Ishikawa (cell line): Measurements from ENCODE around the gene ATG9B.

Experiments
- CEBPB ChIP-seq: IDR thresholded peaks from 2 replicates; pipeline ENCODE4 v1.6.1; 2012
- CREB1 ChIP-seq: IDR thresholded peaks from 2 replicates; pipeline ENCODE4 v1.6.1; 2012; ENCODE audit warnings: low read depth
- EGR1 ChIP-seq: IDR thresholded peaks from 2 replicates; pipeline ENCODE4 v1.6.1; 2012
- EP300 ChIP-seq: IDR thresholded peaks from 2 replicates; pipeline ENCODE4 v1.6.1; 2012; ENCODE audit warnings: borderline replicate concordance
- FOXM1 ChIP-seq: IDR thresholded peaks from 2 replicates; pipeline ENCODE4 v1.6.1; 2012; ENCODE audit warnings: low read depth, borderline replicate concordance
- NFIC ChIP-seq: IDR thresholded peaks from 2 replicates; pipeline ENCODE4 v1.6.1; 2012
- RAD21 ChIP-seq: IDR thresholded peaks from 2 replicates; pipeline ENCODE4 v1.6.1; 2012; ENCODE audit warnings: low read depth
- TAF1 ChIP-seq: IDR thresholded peaks from 2 replicates; pipeline ENCODE4 v1.6.1; 2012; ENCODE audit warnings: low read depth, mild to moderate bottlenecking
- TCF12 ChIP-seq: IDR thresholded peaks from 2 replicates; pipeline ENCODE4 v1.6.1; 2012; ENCODE audit warnings: low read depth
- TEAD4 ChIP-seq: IDR thresholded peaks from 2 replicates; pipeline ENCODE4 v1.6.1; 2012
- YY1 ChIP-seq: IDR thresholded peaks from 2 replicates; pipeline ENCODE4 v1.6.1; 2012; ENCODE audit warnings: low read depth
- ZBTB7A ChIP-seq: IDR thresholded peaks from 2 replicates; pipeline ENCODE4 v1.6.1; 2012; ENCODE audit warnings: low read depth
- TF ChIP-seq, protein P1 (sequence below): IDR thresholded peaks from 2 replicates; pipeline ENCODE4 v1.6.1; 2012
- TF ChIP-seq, protein P2 (sequence below): IDR thresholded peaks from 2 replicates; pipeline ENCODE4 v1.6.1; 2012
- TF ChIP-seq, protein P3 (sequence below): IDR thresholded peaks from 2 replicates; pipeline ENCODE4 v1.6.1; 2012; ENCODE audit warnings: low read depth, mild to moderate bottlenecking

ATG9B gene

DNA sequence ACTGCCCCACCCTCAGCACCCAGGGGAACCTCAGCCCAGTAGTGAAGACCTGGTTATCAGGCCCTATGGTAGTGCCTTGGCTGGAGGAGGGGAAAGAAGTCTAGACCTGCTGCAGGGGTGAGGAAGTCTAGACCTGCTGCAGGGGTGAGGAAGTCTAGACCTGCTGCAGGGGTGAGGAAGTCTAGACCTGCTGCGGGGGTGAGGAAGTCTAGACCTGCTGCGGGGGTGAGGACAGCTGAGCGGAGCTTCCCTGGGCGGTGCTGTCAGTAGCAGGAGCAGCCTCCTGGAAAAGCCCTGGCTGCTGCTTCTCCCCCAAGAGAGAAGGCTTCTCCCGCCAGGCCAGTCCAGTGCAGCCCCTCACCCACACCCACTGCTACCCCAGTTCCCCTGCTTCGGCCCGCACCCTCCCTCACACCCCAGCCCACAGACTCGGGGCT lies 27.2 kb downstream of the ATG9B start:
- TF ChIP-seq ZBTB7A (no peak), EP300 (no peak), TCF12 (no peak), TEAD4 (no peak)
- TF ChIP-seq, protein P1, sequence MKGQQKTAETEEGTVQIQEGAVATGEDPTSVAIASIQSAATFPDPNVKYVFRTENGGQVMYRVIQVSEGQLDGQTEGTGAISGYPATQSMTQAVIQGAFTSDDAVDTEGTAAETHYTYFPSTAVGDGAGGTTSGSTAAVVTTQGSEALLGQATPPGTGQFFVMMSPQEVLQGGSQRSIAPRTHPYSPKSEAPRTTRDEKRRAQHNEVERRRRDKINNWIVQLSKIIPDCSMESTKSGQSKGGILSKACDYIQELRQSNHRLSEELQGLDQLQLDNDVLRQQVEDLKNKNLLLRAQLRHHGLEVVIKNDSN, result no peak
- TF ChIP-seq, protein P2, sequence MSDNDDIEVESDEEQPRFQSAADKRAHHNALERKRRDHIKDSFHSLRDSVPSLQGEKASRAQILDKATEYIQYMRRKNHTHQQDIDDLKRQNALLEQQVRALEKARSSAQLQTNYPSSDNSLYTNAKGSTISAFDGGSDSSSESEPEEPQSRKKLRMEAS, result no peak
- TF ChIP-seq, protein P3, sequence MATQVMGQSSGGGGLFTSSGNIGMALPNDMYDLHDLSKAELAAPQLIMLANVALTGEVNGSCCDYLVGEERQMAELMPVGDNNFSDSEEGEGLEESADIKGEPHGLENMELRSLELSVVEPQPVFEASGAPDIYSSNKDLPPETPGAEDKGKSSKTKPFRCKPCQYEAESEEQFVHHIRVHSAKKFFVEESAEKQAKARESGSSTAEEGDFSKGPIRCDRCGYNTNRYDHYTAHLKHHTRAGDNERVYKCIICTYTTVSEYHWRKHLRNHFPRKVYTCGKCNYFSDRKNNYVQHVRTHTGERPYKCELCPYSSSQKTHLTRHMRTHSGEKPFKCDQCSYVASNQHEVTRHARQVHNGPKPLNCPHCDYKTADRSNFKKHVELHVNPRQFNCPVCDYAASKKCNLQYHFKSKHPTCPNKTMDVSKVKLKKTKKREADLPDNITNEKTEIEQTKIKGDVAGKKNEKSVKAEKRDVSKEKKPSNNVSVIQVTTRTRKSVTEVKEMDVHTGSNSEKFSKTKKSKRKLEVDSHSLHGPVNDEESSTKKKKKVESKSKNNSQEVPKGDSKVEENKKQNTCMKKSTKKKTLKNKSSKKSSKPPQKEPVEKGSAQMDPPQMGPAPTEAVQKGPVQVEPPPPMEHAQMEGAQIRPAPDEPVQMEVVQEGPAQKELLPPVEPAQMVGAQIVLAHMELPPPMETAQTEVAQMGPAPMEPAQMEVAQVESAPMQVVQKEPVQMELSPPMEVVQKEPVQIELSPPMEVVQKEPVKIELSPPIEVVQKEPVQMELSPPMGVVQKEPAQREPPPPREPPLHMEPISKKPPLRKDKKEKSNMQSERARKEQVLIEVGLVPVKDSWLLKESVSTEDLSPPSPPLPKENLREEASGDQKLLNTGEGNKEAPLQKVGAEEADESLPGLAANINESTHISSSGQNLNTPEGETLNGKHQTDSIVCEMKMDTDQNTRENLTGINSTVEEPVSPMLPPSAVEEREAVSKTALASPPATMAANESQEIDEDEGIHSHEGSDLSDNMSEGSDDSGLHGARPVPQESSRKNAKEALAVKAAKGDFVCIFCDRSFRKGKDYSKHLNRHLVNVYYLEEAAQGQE, result no peak

DNA sequence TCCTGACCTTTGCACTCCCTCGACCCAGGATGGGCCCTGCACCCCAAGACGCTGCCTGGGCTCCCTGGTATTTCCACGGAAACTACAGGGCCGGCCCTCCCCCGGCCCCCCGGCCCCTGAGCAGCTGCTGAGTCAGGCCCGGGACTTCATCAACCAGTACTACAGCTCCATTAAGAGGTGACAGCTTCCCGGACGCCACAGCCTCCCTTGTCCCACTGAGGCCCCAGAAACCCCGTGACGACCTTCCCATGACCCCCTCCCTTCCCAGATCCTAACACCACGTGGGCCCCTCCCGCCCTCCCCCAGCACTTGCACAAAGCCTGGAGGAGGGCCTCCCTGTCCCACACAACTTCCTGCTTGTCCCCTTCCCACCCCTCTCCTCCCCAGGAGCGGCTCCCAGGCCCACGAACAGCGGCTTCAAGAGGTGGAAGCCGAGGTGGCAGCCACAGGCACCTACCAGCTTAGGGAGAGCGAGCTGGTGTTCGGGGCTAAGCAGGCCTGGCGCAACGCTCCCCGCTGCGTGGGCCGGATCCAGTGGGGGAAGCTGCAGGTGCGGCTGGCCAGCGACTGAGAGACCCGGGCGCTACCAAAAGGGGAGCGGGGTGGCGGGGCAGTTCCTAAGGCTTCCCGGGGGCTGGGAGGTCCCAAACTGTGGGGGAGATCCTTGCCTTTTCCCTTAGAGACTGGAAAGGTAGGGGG lies 27.8 kb downstream of the ATG9B start:
- TF ChIP-seq, protein P3, result no peak
- TF ChIP-seq ZBTB7A (no peak), EP300 (no peak), YY1 (no peak), TEAD4 (no peak), CREB1 (no peak), CEBPB (no peak)
- TF ChIP-seq, protein P1, result no peak

DNA sequence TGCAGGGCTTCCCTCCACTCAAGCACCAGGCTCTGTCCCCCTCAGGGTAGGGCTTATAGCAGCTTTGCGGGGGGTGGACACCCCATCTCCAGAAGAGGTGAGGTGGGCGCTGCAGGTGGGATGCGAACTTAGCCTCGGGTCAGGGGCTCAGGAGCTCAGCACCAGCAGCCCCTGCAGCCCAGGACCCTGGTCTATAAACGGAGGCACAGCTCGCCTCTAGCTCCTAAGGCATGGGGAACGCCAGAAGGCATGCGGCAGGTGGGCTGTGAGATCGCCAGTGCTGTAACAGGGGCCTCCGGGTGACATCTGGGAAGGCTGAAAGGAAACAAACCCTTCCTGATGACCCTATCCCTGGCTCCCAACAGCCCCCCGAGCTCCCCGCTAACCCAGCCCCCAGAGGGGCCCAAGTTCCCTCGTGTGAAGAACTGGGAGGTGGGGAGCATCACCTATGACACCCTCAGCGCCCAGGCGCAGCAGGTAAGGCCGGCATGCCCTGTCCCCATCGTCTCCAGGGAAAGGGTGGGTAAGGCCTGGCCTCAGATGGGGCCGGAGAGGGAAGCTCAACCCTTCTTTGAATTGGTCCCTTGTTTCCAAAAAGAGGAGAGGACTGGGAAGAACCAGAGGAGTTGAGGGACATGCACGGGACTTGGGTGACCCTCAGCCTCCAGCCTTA lies 29.3 kb downstream of the ATG9B start:
- TF ChIP-seq YY1 (no peak), ZBTB7A (no peak), NFIC (no peak), RAD21 (no peak)

DNA sequence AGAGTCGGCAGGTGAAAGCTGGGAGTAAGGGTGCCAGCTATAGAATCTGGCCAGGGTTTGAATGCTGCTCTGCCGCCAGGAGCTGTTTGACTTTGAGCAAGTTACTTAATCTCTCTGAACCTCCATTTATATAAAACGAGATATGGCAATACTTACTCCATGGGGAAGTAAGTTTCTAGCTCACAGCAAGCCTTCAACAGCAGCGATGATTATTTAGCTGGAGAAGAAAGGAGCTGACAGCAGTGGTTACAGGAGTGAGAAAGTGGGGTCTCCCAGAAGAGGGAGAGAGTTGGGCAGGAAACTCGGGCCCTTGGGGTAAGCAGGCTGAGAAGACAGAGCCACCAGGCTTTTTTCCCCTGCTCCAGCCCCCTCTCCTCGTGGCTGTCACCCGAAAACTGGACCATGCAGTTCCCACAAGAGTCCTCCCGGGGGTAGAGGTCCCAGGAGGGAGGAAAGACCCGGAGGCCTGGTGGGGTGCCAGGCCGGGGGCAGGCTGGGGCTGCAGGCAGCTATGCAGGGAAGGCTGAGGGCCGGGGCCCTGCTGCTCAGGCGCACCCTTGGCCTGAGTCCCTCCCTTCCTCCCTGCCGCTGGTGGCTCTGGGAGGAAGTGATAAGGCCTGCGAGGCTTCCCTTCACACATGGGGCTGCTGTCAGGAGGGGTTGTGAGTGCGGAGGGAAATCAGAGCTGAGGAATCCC lies 30.0 kb downstream of the ATG9B start:
- TF ChIP-seq TCF12, result no peak
- TF ChIP-seq, protein P1, result no peak
- TF ChIP-seq EGR1, result no peak
- TF ChIP-seq FOXM1, result no peak
- no peak for TF ChIP-seq CREB1
- no peak for TF ChIP-seq RAD21
- TF ChIP-seq CEBPB, result no peak
- no peak for TF ChIP-seq TEAD4
- TF ChIP-seq EP300, result no peak
- TF ChIP-seq ZBTB7A, result no peak
- TF ChIP-seq, protein P3, result no peak
- no peak for TF ChIP-seq NFIC
- TF ChIP-seq YY1, result no peak
- TF ChIP-seq, protein P2, result no peak
- TF ChIP-seq TAF1, result no peak
